ENCODE data around the gene NFX1.
"Not testable (repeated sequence)": the region's sequence is repeated elsewhere in the genome, so short reads cannot be mapped to it uniquely, and the experiment has no call there.

Gene NFX1

GRCh38 chr9:33344145-33344544 is 53.8 kb downstream of the NFX1 start:
- TF ChIP-seq POLR2AphosphoS5 (IDR thresholded peaks at IDR 0.05; ENCODE audit: low read depth, low read length) (no peak), POLR2A (IDR thresholded peaks at IDR 0.05; ENCODE audit: low read depth, low read length) (no peak), TAF1 (IDR thresholded peaks at IDR 0.05; ENCODE audit: borderline replicate concordance, low read depth, low read length) (no peak)
- no peak for FAIRE-seq
- DNase-seq (ENCODE audit: insufficient read length), result no peak

GRCh38 chr9:33346564-33346963 is 56.2 kb downstream of the NFX1 start:
- DNase-seq (ENCODE audit: insufficient read length), result no peak
- TF ChIP-seq TAF1 (IDR thresholded peaks at IDR 0.05; ENCODE audit: borderline replicate concordance, low read depth, low read length), result no peak
- FAIRE-seq, result no peak

- TF ChIP-seq POLR2A (IDR thresholded peaks at IDR 0.05; ENCODE audit: low read depth, low read length), result no peak
- no peak for DNase-seq (ENCODE audit: insufficient read length)
- no peak for FAIRE-seq
These were observed 58.7 kb downstream of the NFX1 start for GRCh38 chr9:33348998-33349397.

GRCh38 chr9:33349743-33350142 is 59.4 kb downstream of the NFX1 start:
- TF ChIP-seq POLR2A (IDR thresholded peaks at IDR 0.05; ENCODE audit: low read depth, low read length), result no peak
- TF ChIP-seq POLR2AphosphoS5 (IDR thresholded peaks at IDR 0.05; ENCODE audit: low read depth, low read length), result no peak
- TF ChIP-seq TAF1 (IDR thresholded peaks at IDR 0.05; ENCODE audit: borderline replicate concordance, low read depth, low read length), result no peak
- FAIRE-seq (no peak), DNase-seq (ENCODE audit: insufficient read length) (no peak)

GRCh38 chr9:33350310-33350709 is 60.0 kb downstream of the NFX1 start:
- FAIRE-seq (no peak), DNase-seq (ENCODE audit: insufficient read length) (no peak)

GRCh38 chr9:33351547-33351946 is 61.2 kb downstream of the NFX1 start:
- TF ChIP-seq POLR2AphosphoS5 (IDR thresholded peaks at IDR 0.05; ENCODE audit: low read depth, low read length) (no peak), POLR2A (IDR thresholded peaks at IDR 0.05; ENCODE audit: low read depth, low read length) (no peak), TAF1 (IDR thresholded peaks at IDR 0.05; ENCODE audit: borderline replicate concordance, low read depth, low read length) (no peak)
- FAIRE-seq (no peak), DNase-seq (ENCODE audit: insufficient read length) (no peak)

More at GRCh38 chr9:33350310-33350709, 60.0 kb downstream of the NFX1 start:
- TF ChIP-seq POLR2A (IDR thresholded peaks at IDR 0.05; ENCODE audit: low read depth, low read length), result no peak
- TF ChIP-seq POLR2AphosphoS5 (IDR thresholded peaks at IDR 0.05; ENCODE audit: low read depth, low read length), result no peak
- no peak for TF ChIP-seq TAF1 (IDR thresholded peaks at IDR 0.05; ENCODE audit: borderline replicate concordance, low read depth, low read length)

GRCh38 chr9:33354651-33355211 is 64.4 kb downstream of the NFX1 start:
- FAIRE-seq, result no peak
- TF ChIP-seq POLR2AphosphoS5 (IDR thresholded peaks at IDR 0.05; ENCODE audit: low read depth, low read length) (no peak), POLR2A (IDR thresholded peaks at IDR 0.05; ENCODE audit: low read depth, low read length) (no peak)
- DNase-seq (ENCODE audit: insufficient read length), result no peak

- TF ChIP-seq TAF1 (IDR thresholded peaks at IDR 0.05; ENCODE audit: borderline replicate concordance, low read depth, low read length), result no peak
- TF ChIP-seq POLR2A (IDR thresholded peaks at IDR 0.05; ENCODE audit: low read depth, low read length), result no peak
- TF ChIP-seq POLR2AphosphoS5 (IDR thresholded peaks at IDR 0.05; ENCODE audit: low read depth, low read length), result no peak
- no peak for FAIRE-seq
These were observed 65.6 kb downstream of the NFX1 start for GRCh38 chr9:33355933-33356332.

GRCh38 chr9:33358641-33359040 is 68.3 kb downstream of the NFX1 start:
- DNase-seq (ENCODE audit: insufficient read length); FAIRE-seq: not testable (repeated sequence)

More at GRCh38 chr9:33355933-33356332, 65.6 kb downstream of the NFX1 start:
- DNase-seq (ENCODE audit: insufficient read length), result no peak

- DNase-seq (ENCODE audit: insufficient read length) (no peak), FAIRE-seq (no peak)
- TF ChIP-seq POLR2AphosphoS5 (IDR thresholded peaks at IDR 0.05; ENCODE audit: low read depth, low read length) (no peak), TAF1 (IDR thresholded peaks at IDR 0.05; ENCODE audit: borderline replicate concordance, low read depth, low read length) (no peak), POLR2A (IDR thresholded peaks at IDR 0.05; ENCODE audit: low read depth, low read length) (no peak)
These were observed 73.8 kb downstream of the NFX1 start for GRCh38 chr9:33364127-33364526.

GRCh38 chr9:33364814-33365213 is 74.5 kb downstream of the NFX1 start:
- not testable (repeated sequence) for FAIRE-seq; DNase-seq (ENCODE audit: insufficient read length)

- TF ChIP-seq TAF1 (IDR thresholded peaks at IDR 0.05; ENCODE audit: borderline replicate concordance, low read depth, low read length) (no peak), POLR2AphosphoS5 (IDR thresholded peaks at IDR 0.05; ENCODE audit: low read depth, low read length) (no peak), POLR2A (IDR thresholded peaks at IDR 0.05; ENCODE audit: low read depth, low read length) (no peak)
- FAIRE-seq (no peak), DNase-seq (ENCODE audit: insufficient read length) (no peak)
These were observed 76.7 kb downstream of the NFX1 start for GRCh38 chr9:33366979-33367480.

GRCh38 chr9:33372900-33373299 is 82.6 kb downstream of the NFX1 start:
- FAIRE-seq (no peak), DNase-seq (ENCODE audit: insufficient read length) (no peak)
- TF ChIP-seq POLR2AphosphoS5 (IDR thresholded peaks at IDR 0.05; ENCODE audit: low read depth, low read length) (no peak), POLR2A (IDR thresholded peaks at IDR 0.05; ENCODE audit: low read depth, low read length) (no peak), TAF1 (IDR thresholded peaks at IDR 0.05; ENCODE audit: borderline replicate concordance, low read depth, low read length) (no peak)
